Measurements from ENCODE around the gene GRID1. TPM values are rescaled to one million over a fixed set of nuclear protein-coding genes. Genes with fewer than 3 reads are reported as not detected.

The GRID1 gene
- total RNA-seq, 3 donors from 2014 or later = 0.61 to 1.9 (median 0.87) TPM

GRCh38 chr10:86162036-86162435, 204.6 kb downstream of the GRID1 start:
- intact Hi-C loops (cut with DNase I, micrococcal nuclease) = no loop called here
- TF ChIP-seq, protein P1, sequence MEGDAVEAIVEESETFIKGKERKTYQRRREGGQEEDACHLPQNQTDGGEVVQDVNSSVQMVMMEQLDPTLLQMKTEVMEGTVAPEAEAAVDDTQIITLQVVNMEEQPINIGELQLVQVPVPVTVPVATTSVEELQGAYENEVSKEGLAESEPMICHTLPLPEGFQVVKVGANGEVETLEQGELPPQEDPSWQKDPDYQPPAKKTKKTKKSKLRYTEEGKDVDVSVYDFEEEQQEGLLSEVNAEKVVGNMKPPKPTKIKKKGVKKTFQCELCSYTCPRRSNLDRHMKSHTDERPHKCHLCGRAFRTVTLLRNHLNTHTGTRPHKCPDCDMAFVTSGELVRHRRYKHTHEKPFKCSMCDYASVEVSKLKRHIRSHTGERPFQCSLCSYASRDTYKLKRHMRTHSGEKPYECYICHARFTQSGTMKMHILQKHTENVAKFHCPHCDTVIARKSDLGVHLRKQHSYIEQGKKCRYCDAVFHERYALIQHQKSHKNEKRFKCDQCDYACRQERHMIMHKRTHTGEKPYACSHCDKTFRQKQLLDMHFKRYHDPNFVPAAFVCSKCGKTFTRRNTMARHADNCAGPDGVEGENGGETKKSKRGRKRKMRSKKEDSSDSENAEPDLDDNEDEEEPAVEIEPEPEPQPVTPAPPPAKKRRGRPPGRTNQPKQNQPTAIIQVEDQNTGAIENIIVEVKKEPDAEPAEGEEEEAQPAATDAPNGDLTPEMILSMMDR (IDR thresholded peaks at IDR 0.05) = no peak
- H3K36me3 ChIP-seq (ENCODE audit: low read depth) = no peaks in the 10 kb centered on the region
- peaks cover 4% of the 10 kb centered on the region for H3K4me1 ChIP-seq (ENCODE audit: low read depth)
- H3K4me3 ChIP-seq = no peak overlapping the region
- no peaks in the 10 kb centered on the region for H3K9me3 ChIP-seq
- ATAC-seq = no peak
- DNase-seq = no peak

DNA sequence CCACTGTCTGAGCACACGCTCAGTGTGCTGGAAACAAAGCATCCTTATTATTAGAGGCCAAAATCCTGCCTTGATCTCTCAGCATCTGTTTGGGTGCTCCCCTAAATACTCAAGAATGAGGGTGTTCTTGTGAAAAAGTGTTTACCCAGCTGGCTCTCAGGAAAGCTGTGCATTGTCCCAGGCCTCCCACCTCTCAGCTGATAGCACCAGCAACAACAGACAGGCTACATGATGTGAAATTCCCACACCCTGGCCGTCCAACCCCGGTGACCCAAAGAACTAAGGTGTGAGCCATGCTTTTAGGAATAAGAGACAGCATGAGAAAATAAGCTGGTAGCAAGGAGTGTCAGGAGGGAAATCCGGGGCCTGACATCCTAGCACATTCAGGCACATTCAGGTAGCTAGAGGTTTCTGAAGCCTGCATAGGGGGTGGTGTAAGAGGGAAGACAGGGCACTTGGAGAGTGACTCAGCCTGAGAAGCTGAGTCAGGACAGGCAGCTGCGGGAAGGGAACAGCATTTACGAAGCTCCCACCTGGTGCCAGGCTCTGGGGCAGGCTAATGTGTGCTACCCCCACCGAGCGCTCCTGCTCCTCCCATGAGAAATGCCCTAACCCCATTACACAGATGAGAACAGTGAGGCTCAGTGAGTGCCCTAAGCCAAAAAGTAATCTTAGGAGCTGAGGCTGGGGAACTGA, 205.6 kb downstream of the GRID1 start:
- Histone ChIP-seq H3K9me3 (no peaks in the 10 kb centered on the region), H3K4me3 (no peak overlapping the region), H3K36me3 (ENCODE audit: low read depth) (no peaks in the 10 kb centered on the region), H3K4me1 (ENCODE audit: low read depth) (peaks cover 4% of the 10 kb centered on the region)
- ATAC-seq = no peak
- TF ChIP-seq, protein P1 (IDR thresholded peaks at IDR 0.05) = no peak
- intact Hi-C loops (cut with DNase I, micrococcal nuclease) = no loop called here
- no peak for DNase-seq

DNA sequence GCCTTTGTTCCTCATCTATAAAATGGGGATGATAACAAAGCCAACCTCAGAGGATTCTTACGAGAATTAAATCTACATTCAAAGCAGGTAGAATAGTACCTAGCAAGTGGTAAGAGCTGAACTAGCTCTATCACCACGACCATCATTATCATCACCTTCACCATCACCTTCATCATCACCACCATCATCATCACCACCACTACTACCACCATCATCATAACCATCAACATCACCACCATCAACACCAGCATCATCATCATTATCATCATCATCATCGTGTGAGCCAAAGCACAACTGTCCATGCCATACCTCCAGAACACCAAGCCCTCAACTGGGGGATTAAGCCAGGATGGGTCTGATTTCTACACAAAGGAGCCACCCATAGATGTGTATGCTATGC, 206.8 kb downstream of the GRID1 start:
- peaks cover 4% of the 10 kb centered on the region for H3K4me1 ChIP-seq (ENCODE audit: low read depth)
- no peaks in the 10 kb centered on the region for H3K9me3 ChIP-seq
- TF ChIP-seq, protein P1 (IDR thresholded peaks at IDR 0.05) = no peak
- no peak overlapping the region for H3K4me3 ChIP-seq
- no peak for ATAC-seq
- DNase-seq = no peak
- intact Hi-C loops (cut with DNase I, micrococcal nuclease) = no loop called here
- H3K36me3 ChIP-seq (ENCODE audit: low read depth) = no peaks in the 10 kb centered on the region

DNA sequence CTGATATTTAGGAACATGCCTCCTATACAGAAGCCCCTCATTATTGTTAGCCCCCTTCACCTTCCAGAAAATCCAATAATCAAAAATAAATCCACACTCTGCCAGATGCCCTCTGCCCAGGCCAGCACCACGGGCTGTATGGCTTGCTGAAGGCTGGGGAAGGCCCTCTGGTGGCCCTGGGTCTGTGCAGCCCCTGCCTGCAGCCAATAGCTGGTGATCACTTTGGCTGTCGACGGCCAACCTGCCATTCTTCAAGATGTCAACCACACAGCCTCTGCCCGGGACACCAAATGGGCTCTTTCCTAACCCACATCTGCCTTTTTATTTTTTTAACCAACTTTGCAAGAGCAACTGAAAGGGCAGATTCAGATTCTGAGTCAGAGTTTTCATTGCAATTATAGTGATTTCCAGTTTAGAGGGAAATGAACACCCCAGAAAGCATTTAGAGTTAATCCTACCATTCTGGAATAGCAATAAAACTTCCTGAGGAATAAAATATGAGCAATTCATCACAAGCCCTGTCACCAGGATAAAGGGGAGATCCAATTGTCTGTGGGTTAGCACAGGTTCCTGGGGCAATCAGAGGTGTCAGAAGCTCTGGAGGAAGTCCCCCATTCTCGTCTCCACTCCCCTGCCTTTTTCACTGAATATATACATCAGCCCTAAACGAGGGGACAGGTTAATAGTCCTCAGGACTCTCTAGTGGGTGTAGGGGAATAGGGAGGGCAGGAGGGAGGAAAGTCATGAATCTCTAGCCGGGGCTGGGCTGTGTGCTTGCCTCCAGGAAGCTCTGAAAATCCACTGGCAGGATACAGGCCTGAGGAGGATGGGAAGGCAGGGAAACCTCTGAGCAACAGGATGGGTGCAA, 211.3 kb downstream of the GRID1 start:
- intact Hi-C loops (cut with DNase I, micrococcal nuclease) = no loop called here
- no peak for DNase-seq
- Histone ChIP-seq H3K9me3 (no peaks in the 10 kb centered on the region), H3K36me3 (ENCODE audit: low read depth) (no peaks in the 10 kb centered on the region), H3K4me3 (no peak overlapping the region), H3K4me1 (ENCODE audit: low read depth) (no peaks in the 10 kb centered on the region)
- ATAC-seq = no peak
- TF ChIP-seq, protein P1 (IDR thresholded peaks at IDR 0.05) = no peak

GRCh38 chr10:86153751-86154150, 212.8 kb downstream of the GRID1 start:
- TF ChIP-seq, protein P1 (IDR thresholded peaks at IDR 0.05) = no peak
- intact Hi-C loops (cut with DNase I, micrococcal nuclease) = no loop called here
- ATAC-seq = no peak
- Histone ChIP-seq H3K36me3 (ENCODE audit: low read depth) (no peaks in the 10 kb centered on the region), H3K4me1 (ENCODE audit: low read depth) (no peaks in the 10 kb centered on the region), H3K9me3 (no peaks in the 10 kb centered on the region), H3K4me3 (no peak overlapping the region)
- no peak for DNase-seq
